Mucosa of stomach (tissue), 1 donor: ENCODE data around the gene NEDD8.
A peak's percentile ranks its signal among the peaks of the same experiment; 100 is the strongest.
"Not testable (repeated sequence)": the region's sequence is repeated elsewhere in the genome, so short reads cannot be mapped to it uniquely, and the experiment has no call there.

Experiments used
- H3K27me3 ChIP-seq: one replicate; pipeline ENCODE4 v1.7.0; 2013; ENCODE audit warnings: mild to moderate bottlenecking, low read length; ENCODE audit not compliant: control insufficient read depth, insufficient read depth
- H3K36me3 ChIP-seq: one replicate; pipeline ENCODE4 v1.7.0; 2013; ENCODE audit warnings: low read length; ENCODE audit not compliant: control insufficient read depth, insufficient read depth
- H3K4me1 ChIP-seq: one replicate; pipeline ENCODE4 v1.7.0; 2013; ENCODE audit warnings: mild to moderate bottlenecking, low read length; ENCODE audit not compliant: control insufficient read depth, insufficient read depth
- H3K4me3 ChIP-seq: one replicate; pipeline ENCODE4 v1.7.0; 2013; ENCODE audit warnings: low read length
- H3K9ac ChIP-seq: one replicate; pipeline ENCODE4 v1.7.0; 2013; ENCODE audit warnings: mild to moderate bottlenecking, low read length, moderate library complexity
- H3K9me3 ChIP-seq: one replicate; pipeline ENCODE4 v1.7.0; 2013; ENCODE audit warnings: mild to moderate bottlenecking, low read length, moderate library complexity; ENCODE audit not compliant: control insufficient read depth
- donor health status: Pancreatic carcinoma.

NEDD8 gene

GRCh38 chr14:24207104-24207551 lies 25.0 kb downstream of the NEDD8 start:
- peaks cover 6% of the 10 kb centered on the region for H3K36me3 ChIP-seq
- H3K9me3 ChIP-seq = no peaks in the 10 kb centered on the region

GRCh38 chr14:24206260-24207103 lies 25.7 kb downstream of the NEDD8 start:
- Histone ChIP-seq H3K36me3 (peaks cover 6% of the 10 kb centered on the region), H3K9ac (no peak overlapping the region), H3K9me3 (no peaks in the 10 kb centered on the region), H3K4me3 (no peak overlapping the region), H3K4me1 (no peaks in the 10 kb centered on the region), H3K27me3 (no peaks in the 10 kb centered on the region)

More at GRCh38 chr14:24207104-24207551, 25.0 kb downstream of the NEDD8 start:
- no peak overlapping the region for H3K9ac ChIP-seq
- H3K27me3 ChIP-seq = no peaks in the 10 kb centered on the region
- no peak overlapping the region for H3K4me3 ChIP-seq
- H3K4me1 ChIP-seq = no peaks in the 10 kb centered on the region

DNA sequence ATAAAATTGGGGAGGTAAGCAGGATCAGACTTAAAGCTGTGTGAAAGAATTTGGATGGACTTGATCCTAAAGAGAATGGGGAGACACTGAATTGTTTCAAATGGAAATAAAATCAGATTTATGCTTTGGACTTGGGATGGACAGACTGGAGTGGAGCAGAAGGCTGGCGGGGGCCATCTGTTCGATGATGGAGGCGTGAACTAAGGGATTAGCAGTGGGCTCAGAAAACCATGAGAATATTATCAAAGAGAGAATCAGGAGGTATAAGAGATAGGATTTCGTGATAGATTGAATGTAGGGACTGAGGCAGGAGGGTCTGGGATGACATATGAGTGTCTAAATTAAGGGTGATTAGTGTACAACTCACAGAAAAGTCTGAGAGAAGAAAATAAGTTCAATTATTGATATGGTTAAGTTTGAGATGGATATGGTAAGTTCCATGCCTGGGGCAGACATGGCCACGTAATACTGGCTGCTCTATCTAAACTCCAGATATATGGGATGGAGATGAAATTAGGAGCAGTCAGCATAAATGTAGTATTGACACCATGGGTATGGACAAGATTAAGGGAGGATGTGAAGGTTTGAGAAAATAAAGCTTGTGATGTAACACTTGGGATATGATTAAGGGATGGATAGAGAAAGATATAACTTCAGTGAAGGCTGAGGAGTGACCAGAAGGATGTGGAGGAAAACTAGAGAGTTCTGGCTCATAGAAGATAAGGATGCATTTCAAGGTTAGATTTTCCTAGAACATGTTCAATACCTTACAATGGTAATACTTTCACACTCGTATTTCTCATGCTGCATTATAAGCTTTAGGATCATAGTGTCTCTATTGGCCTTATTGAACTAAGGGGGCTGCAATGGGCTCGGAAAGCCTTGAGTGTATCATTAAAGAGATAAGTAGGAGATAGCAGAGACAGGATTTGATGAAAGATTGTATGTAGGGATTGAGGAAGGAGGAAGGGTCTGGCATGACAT lies 27.7 kb downstream of the NEDD8 start:
- H3K9ac ChIP-seq = no peak overlapping the region
- H3K4me3 ChIP-seq = no peak overlapping the region
- H3K36me3 ChIP-seq = peaks cover 6% of the 10 kb centered on the region
- no peaks in the 10 kb centered on the region for H3K27me3 ChIP-seq
- H3K9me3 ChIP-seq = no peaks in the 10 kb centered on the region
- no peaks in the 10 kb centered on the region for H3K4me1 ChIP-seq

DNA sequence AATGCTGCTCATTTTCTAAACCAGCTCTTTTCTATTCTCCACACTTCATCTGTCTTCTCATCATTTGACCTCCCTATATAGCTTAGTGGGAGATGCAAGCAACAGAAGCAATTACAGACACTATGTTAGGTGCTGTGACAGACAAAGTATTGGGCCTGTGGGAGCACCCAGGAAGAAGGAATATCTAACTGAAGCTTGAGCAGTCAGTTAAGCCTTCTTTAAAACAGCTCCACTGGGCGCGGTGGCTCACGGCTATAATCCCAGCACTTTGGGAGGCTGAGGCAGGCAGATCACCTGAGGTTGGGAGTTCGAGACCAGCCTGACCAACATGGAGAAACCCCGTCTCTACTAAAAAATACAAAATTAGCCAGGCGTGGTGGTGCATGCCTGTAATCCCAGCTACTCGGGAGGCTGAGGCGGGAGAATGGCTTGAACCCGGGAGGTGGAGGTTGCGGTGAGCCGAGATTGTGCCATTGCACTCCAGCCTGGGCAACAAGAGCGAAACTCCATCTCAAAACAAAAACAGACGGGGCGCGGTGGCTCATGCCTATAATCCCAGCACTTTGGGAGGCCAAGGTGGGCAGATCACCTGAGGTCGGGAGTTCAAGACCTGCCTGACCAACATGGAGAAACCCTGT lies 28.8 kb downstream of the NEDD8 start:
- H3K9ac ChIP-seq, H3K27me3 ChIP-seq, H3K36me3 ChIP-seq, H3K4me3 ChIP-seq, H3K4me1 ChIP-seq, H3K9me3 ChIP-seq: not testable (repeated sequence)

DNA sequence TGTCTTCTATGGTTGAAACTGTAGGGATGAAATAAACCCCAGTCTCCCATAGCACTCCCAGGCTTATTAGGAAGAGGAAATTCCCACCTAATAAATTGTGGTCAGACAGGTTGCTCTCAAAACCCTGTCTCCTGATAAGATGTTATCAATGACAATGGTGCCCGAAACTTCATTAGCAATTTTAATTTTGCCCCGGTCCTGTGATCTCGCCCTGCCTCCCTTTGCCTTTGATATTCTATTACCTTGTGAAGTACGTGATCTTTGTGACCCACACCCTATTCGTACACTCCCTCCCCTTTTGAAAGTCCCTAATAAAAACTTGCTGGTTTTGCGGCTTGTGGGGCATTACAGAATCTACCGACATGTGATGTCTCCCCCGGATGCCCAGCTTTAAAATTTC lies 29.6 kb downstream of the NEDD8 start:
- not testable (repeated sequence) for H3K27me3 ChIP-seq, H3K9me3 ChIP-seq, H3K9ac ChIP-seq, H3K36me3 ChIP-seq, H3K4me1 ChIP-seq, H3K4me3 ChIP-seq

DNA sequence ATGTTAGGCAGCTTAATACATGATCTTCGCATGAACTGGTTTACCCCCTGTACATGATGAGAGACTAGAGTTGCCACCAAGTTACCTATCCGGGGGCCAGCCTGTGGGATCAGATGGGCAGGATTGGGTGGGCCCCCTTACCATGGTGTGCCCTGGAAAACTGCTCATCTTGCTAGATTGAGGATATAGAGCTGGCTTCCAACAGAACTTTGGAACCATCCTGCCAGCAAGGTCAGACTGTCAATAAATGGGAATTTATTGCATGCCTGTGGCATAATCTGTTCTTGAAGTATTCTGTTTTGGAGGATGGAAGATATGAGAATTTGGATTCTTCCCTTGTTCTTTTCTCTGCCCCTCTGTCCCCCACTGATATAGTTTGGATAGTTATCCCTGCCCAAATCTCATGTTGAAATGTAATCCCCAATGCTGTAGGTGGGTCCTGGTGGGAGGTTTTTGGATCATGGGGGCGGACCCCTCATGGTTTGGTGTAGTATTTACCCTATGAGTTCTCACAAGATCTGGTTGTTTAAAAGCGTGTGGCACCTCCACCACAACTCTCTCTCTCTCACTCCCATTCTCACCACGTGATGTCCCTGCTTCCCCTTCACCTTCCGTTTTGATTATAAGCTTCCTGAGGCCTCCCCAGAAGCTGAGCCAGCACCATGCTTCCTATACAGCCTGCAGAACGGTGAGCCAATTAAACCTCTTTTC lies 33.2 kb downstream of the NEDD8 start:
- Histone ChIP-seq H3K4me3 (no peak overlapping the region), H3K27me3 (no peaks in the 10 kb centered on the region), H3K9me3 (no peaks in the 10 kb centered on the region), H3K4me1 (peaks cover 22% of the 10 kb centered on the region), H3K36me3 (no peaks in the 10 kb centered on the region), H3K9ac (no peak overlapping the region)

DNA sequence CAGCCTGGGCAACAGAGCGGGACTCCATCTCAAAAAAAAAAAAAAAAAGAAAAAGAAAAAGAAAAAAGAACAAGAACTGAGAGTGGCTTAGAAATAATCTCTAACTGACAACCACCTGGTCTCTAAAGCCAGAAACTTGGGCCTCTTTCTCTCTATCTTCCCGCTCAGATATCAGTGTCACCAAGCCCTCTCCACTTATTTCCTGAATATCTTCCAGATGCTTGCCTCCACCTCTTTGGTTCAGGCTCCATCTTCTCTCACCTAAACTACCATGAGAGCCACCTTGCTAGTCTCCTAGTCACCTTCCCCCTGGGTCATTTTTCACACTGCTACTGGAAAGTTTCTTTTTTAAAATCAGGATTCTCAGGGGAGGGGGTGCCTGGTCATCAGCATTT lies 35.1 kb downstream of the NEDD8 start:
- Histone ChIP-seq H3K9me3 (no peaks in the 10 kb centered on the region), H3K9ac (no peak overlapping the region), H3K36me3 (no peaks in the 10 kb centered on the region), H3K4me3 (no peak overlapping the region), H3K4me1 (peaks cover 22% of the 10 kb centered on the region), H3K27me3 (no peaks in the 10 kb centered on the region)

- Histone ChIP-seq H3K36me3 (no peaks in the 10 kb centered on the region), H3K9me3 (no peaks in the 10 kb centered on the region), H3K9ac (peak overlapping the region; percentile 95), H3K4me1 (peaks cover 22% of the 10 kb centered on the region), H3K4me3 (peak overlapping the region; percentile 58), H3K27me3 (no peaks in the 10 kb centered on the region)
Observed at GRCh38 chr14:24196071-24197055, 35.8 kb downstream of the NEDD8 start.

- Histone ChIP-seq H3K36me3 (no peaks in the 10 kb centered on the region), H3K4me1 (peaks cover 22% of the 10 kb centered on the region), H3K9ac (peak within 1 kb of the TSS; percentile 95)
Observed at GRCh38 chr14:24195186-24196070, 36.7 kb downstream of the NEDD8 start, which contains the start of gene TM9SF1. TSS of gene TM9SF1 (minus strand) at chr14:24195441. CDS start at chr14:24195019, 422 bp downstream.

GRCh38 chr14:24194873-24195185 lies 37.3 kb downstream of the NEDD8 start:
- Histone ChIP-seq H3K9ac (peak overlapping the region; percentile 95), H3K36me3 (no peaks in the 10 kb centered on the region)

More at GRCh38 chr14:24195186-24196070, 36.7 kb downstream of the NEDD8 start, which contains the start of gene TM9SF1:
- no peaks in the 10 kb centered on the region for H3K27me3 ChIP-seq
- no peaks in the 10 kb centered on the region for H3K9me3 ChIP-seq
- peak within 1 kb of the TSS; percentile 58 for H3K4me3 ChIP-seq

More at GRCh38 chr14:24194873-24195185, 37.3 kb downstream of the NEDD8 start:
- H3K27me3 ChIP-seq = no peaks in the 10 kb centered on the region
- peaks cover 22% of the 10 kb centered on the region for H3K4me1 ChIP-seq
- no peaks in the 10 kb centered on the region for H3K9me3 ChIP-seq
- H3K4me3 ChIP-seq = peak overlapping the region; percentile 58
